HG03432 (cell line): ENCODE data around the gene SLIT3.
A peak's percentile ranks its signal among the peaks of the same experiment; 100 is the strongest.

Experiments used
- ATAC-seq: cut with Tn5 transposase; IDR thresholded peaks from one replicate; pipeline ENCODE4 v1.9.1; 2021; ENCODE audit warnings: mild to moderate bottlenecking, moderate library complexity; ENCODE audit not compliant: unreplicated experiment

The SLIT3 gene

DNA sequence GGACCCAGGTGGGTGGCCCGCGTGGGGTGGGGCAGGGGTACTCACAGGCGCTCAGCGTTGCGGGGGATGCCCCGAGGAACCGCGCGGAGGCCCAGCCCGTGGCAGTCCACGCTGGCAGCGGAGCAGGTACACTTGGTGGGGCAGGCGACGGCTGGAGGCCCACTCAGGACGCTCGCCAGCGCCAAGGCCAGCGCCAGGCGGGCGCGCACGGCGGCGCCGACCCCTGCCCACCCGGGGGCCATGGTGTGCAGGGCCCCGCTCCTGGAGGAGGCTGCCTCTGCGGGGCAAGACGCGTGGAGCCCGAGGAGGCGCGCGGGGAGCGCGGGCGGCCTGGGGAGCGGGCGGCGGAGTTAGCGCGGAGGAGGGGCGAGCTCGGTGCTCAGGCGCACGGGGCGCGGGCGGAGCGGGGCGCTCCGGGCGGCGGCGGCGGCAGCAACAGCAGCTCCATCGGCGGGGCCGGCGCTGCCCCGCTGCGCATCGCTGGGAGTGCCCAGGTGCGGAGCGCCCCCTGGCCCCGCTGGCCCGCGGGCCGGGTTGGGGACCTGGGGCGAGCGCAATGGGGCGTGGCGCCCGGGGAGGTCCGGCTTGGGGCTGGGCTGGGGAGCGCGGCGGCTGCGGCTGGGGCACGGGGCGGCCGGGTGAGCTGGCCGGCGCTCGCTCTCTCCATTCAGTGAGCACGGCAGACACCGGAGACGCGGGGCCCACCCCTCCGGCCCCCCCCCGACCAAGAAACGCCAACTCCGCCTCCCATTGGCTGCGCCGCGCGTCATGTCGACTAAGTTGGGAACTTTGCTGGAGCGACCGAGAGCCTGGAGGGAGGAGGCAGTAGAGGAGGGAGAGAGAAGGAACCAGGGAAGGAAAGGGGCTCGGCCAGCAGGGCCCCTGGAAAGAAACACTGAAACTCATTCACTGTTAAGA lies at the start of gene SLIT3:
Gene SLIT3 (minus strand): TSS at position 672 of the 918 bp plus-strand sequence. CDS start 430 bp downstream, at position 242.
- no peak for ATAC-seq

DNA sequence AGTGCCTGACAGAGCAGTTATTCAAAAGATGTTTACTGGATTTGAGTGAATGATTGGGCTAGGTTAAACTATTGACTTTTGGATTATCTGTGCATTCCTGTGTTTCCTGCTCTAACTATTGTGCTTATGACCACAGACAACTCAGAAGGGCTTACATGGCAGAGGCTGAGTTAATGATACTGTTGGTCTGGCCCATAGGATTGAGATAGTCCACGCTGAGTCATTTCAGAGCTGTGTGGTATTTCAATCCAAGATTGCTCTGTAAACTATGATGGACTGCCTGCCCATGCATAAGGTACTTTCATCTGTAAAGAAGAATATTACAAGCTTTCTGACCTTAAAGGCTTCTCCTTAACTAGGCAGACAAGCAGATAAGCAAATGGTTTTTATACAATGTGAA lies 49.1 kb upstream of the SLIT3 start:
- no peak for ATAC-seq

DNA sequence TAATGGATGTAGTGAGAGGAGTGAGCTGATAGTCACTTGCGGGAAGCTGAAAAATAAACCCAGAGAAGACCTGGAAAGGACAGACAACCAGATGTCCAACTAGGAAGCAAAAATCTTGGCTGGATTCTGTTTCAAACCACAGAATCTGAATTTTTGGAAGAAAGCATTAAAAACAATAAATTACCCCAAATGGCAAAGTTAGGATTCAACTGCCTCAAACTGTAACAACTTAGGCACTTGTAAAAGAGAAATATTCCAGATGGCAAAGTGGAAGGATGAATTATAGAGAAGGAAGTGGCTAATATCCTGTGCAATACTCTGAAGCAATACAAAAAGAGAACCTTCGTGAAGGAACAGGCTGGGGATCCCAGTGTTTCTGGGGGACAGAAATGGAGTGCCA lies 46.8 kb upstream of the SLIT3 start:
- ATAC-seq = no peak

DNA sequence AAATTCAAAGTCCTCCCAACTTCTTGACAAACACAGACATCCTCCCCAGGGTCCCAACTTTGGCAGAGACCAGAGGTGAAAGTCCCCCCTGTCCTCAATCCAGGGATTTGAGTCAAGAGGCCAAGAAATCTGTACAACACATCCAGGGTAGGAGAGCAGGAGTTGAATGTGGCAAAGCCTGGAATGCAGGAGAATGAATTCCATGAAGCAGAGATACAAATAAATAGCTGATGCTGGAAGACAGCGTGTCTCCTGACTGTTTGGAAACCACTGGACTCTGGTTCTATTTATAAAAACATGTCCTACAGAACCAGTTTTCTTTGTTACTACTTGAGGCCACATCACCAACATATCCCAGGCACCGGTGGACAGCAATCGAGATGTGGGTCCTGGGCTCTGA lies 43.7 kb upstream of the SLIT3 start:
- no peak for ATAC-seq

DNA sequence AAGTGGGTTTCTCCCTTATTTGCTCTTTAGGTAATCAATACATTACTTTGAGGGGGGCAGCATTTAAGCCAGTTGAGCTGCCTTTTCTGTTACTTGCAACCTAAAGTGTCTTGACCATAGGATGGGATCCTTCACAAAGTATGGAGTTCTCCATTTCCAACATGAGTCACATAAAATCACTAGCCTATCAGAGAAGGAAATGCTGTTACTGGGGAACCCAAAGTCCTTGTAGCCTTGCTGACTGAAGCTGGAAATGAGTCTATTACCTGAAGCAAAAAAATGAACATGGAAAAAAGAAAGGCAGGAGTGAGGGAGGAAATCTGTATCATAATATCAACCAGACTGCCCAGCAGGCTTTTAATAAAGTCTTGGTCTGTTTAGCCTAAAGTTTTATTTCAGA lies 42.8 kb upstream of the SLIT3 start:
- no peak for ATAC-seq

DNA sequence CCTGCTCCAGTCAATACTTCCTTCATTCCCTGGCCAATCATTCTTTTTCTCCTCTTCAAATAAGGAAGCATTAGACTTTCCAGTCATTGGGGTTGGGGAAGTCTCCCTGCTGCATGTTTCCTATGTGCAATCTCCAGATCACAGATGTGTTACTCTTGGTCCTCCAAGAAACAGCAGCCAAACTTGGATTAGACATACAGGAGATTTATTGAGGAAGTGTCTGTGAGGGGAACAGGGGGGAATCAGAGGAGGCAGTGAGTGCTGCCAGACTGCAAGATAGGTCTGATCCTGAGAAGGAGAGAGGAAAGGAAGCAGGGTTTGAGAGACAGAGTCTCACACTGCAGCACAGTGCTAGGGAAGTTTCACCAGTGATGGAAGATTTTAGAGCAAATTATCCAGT lies 40.6 kb upstream of the SLIT3 start:
- no peak for ATAC-seq

DNA sequence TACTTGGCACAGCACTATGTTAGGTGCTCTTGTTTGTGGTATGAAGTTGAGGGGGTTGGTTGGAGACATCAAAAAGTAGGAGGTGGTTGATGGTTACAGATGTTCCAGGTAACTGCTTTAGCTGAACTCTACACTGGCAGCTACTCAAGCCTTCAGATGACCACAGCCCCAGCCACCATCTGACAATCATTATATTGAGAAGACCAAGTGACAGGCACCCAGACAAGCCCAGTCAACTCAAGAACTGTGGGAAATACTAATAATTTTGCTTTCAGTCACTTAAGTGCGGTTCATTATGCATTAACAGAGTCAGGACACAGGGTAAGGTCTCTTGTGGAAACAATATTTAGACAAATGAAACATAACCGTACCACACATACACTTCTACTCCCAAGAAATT lies 38.9 kb upstream of the SLIT3 start:
- peak; percentile 76 for ATAC-seq

DNA sequence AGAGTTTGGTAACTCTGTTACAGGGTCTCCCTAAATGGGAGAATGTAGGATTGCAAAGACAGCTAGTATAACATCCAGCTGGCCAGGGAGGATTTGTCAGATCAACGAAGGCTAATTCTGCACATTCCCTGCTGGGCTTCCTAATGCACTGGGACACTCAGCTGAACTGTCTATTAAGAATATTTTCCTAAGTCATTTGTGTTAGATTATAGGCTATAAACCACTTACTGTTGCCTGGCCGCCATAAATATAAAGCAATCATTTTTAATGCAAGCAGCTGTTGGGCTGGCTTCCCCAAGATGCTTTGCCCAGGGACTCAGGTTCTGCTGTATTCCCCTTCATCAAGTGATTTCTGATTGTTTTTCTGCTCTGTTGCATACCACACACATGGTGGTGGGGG lies 35.3 kb upstream of the SLIT3 start:
- ATAC-seq = no peak

DNA sequence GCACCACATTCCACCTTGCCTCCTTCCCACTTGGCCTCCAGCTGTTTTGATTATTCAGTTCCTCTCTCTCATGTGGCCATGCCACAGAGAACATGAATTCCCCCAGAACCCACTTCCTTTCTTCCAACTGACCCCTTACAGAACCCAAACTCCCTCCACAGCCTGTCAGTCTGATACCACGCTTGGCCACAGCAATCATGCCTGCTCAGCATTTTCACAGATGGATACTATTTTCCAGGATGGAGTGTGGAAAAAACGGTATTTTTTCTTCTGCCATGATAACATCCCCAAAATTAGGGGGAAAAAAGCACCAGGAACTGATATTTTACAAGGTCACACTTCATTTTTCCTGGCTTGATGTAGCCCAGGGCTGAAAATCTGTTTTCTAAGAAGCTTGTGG lies 34.9 kb upstream of the SLIT3 start:
- ATAC-seq = no peak

DNA sequence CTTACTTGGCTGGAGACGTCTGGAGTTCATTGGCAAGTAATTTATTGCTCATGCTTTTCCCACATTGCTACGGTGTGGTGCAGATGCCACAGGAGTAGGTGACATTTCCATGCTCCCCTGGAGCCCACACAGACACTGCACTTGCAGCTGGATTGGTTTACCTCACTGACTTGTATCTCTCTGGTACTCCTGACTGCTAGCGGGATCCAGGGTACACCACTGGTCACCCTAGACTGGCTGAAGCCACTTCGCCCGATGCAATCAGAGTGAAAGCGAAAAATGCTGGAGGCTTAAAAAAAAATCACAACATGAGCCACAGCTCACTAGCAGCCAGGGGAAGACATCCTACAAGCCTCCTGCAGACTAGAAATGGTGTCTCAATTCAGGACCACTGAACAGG lies 32.6 kb upstream of the SLIT3 start:
- ATAC-seq = no peak

DNA sequence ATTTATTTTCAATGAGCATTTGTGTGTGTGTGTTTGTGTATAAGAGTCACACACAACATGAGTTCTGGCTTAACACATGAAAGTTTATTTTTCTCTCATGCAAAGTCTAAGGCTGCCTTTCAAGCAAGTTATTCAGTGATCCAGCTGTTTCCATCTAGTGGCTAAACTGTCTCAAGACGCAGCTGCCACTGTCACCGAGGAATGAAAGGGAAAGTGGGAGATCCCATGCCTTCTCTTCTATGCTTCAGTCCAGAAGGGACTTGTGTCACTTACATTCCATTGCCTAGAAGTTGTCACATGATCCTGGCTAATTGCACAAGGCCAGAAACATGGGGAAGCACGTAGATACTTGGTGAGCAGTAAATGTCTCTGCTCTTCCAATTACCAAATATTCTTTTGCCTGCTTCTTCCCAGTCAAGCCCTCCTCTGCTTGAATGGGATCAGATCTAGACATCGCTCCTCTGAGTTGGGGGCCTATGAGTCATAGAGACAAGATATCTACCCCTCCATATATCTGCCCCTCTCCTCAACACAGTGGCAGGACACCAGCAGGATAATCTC lies 30.4 kb upstream of the SLIT3 start:
- ATAC-seq = no peak

DNA sequence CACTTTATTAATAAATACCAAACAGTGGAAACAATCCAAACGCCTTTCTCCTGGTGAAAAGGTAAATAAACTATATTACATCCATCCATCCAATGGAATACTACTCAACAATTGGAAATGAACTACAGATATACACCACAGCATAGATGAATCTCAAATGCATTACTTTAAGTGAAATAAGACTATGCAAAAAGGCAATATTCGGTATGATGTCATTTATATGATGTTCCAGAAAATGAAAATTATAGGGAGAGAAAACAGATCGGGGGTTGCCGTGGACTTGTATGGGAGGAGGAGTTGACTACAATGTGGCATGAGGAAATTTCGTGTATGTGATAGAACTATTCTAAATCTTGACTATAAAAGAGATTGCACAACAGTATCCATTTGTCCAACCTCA lies 27.5 kb upstream of the SLIT3 start:
- no peak for ATAC-seq

DNA sequence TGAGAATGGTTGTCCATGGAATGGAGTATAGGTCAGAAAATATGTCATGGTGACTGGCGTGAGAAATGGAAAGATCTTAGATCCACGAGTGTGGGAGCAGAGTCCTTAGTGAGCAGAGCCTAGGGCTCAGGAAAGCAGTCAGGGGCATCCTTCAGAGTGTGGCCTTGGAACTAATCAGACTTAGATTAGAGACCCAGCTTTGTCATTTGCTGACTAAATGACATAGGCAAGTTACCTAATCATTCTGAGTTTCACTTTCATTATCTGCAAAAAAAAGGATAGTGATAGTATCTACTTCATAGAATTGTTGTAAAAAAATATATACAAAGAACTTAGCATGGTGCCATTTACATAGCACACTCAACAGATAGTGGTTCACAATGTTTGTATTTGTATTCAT lies 24.3 kb upstream of the SLIT3 start:
- ATAC-seq = no peak

DNA sequence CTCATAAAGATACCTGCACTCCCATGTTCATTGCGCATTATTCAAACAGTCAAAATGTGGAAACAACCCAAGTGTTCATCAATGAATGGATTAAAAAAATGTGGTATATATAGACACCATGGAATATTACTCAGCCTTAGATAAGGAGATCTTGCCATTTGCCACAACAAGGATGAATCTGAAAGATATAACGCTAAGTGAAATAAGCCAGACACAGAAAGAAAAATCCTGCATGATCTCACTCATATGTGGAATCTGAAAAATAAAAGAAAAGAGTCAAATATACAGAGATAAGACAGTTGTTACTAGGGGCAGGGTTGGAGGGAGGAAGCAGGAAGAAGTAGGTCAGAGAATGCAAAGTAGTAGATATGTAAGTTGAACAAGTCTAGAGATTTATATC lies 17.6 kb upstream of the SLIT3 start:
- ATAC-seq = no peak

DNA sequence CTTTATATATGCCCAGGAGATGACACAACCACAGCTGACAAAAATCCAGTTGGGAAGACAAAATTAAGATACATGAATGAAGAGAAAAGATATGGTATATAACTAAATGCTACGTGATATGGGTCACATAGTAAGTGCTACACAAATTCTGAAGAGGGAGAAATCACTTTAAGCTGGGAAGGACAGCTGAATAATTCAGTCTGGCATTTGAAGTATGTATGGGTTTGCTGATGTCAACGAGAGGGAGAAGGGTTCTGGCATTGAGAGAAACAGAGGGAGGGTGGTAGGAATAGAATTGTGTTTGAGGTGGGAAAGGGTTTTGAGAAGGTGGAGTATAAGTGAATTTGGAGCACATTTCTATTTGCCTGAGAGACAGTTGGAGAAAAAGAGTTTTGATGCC lies 6.7 kb upstream of the SLIT3 start:
- no peak for ATAC-seq

DNA sequence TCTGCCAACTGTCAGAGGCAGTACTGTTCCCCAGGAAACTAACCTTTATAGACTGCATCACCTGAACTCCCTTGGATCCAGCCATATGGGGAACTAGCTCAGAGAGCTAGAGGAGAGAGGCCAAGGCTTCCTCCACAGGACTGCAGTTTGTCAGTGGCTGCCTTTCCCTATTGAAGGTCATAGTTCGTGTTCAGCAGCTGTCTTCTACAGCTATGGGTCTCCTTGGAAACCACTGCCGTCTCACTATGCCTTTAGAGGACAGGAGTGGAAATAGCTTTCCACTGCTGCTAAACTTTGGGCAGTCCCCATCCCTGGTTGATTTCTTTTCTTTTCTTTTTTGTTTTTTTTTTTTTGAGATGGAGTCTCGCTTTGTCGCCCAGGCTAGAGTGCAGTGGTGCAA lies 4.4 kb upstream of the SLIT3 start:
- ATAC-seq = no peak

DNA sequence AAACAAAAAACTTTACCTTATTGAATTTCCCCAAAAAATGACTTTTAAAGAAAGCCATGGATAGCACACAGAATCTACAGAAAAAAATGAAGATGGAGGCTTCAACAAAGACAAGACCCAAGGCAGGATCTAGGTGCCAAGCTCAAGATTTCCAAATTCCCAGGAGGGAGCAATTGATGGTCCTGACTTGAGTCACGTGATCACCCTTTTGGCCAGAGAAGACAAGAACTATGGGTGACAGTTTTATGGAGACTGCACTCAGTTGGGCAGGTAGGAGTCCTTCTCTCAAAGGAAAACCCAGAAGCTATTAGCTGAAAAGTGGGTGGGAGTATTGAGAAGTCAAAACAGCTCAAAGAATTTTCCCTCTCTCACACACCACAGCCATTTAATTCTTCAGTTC lies 3.2 kb upstream of the SLIT3 start:
- no peak for ATAC-seq

DNA sequence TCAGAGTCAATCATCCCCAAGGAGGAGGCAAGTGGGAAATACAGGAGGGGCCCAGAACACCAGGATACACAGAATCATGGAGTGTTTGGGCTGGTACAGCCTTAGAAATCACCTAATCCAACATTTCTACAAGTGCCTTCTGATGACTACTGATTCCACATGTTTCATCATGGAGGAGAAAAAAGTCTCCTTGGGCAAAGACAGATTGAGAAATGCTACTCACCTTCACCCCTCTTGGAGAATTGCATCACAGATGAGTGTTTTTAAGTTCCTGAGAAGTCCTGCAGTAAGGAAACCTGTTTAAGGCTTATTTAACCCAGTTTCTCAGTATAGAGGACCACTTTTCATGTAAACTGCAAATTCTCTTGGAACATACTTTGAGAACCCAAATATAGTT lies 2.2 kb upstream of the SLIT3 start:
- no peak for ATAC-seq

DNA sequence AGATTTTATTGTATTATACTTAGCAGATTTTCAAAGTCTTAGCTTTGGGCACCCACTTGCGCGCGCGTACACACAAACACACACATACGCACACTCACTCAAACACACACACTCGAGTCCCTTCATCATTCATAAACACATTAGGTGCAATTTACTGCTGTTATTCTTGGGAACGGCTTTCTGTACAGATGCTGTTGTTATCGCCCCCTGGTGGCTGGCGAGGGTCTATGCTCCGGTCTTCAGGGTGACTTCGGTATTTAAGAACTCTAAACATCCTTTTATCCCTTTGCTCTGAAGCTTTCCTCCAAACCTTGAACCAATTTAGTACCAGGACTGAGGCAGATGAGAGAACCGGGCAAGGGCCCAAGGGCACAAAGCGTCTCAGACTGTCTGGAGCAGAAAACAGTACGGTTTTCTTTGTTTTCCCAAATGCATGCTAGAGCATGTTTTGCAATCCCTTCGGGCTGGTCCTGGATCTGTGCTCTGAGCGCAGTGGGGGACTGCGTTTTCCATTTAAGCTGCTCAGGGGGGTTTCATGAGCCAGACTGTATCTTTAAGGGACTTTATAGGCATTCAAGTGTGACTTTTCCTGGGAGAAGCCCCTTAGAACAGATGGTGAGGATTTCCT lies 1.7 kb upstream of the SLIT3 start:
- peak; percentile 86 for ATAC-seq

DNA sequence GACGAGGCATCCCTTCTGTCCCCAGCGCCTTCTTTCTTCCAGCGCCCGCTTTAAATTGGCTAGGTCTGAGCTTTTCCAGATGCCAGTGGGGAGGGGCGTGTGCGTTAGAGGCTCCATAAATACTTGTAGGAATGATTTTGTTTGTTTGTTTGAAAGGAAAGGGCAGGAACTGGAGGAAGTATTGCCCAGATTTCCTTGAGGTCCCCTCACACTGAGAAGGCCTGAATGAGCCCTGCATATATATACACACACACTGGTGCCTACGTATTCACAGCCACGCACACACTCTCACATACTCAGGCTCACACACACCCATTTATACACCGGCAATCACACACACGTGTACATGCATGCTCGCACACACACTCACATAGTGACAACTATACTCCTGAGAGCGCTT lies 1.0 kb upstream of the SLIT3 start:
- no peak for ATAC-seq

DNA sequence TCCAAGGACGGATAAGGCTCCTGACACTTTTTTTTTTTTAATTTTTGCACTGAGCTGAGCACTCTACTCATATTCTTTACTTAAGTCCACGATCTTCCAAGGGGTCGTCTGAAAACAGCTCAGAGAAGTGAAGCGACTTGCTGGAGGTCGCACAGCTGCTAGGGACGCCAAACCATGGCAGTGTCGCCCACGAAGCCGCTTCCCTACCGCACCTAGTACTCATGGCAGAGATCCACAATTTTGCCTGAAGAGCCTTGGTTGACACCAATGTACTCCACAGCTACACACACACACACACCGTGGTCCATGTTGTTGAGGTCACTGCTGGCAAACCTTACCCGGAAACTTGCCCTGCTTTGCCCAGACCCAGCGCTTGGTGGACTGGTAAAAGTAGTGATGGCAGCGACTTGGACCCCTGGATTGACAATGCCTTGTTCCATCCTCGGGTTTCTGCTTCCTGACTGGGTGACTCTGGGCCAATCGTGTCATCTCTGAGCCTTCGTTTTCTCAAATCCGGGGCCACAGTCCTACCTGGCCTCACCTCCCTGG lies 521 bp upstream of the SLIT3 start:
- no peak for ATAC-seq
